Renal cortex interstitium (tissue), 11 donors: ENCODE data around the gene AP2A2. TPM values are rescaled to one million over a fixed set of nuclear protein-coding genes. Genes with fewer than 3 reads are reported as not detected.

Experiments
- DNase-seq, 11 donors: peaks; one replicate each; pipeline ENCODE4 v3.0.0-alpha.2; 2013; ENCODE audit warnings: low read depth in 9 of 11, low spot score in 4 of 11; ENCODE audit errors: extremely low read depth in 1 of 11
- polyA plus RNA-seq, 3 donors: library from polyadenylated mRNA; unstranded; fragments of 120-200 nt; gene quantifications; one replicate each; pipeline ENCODE4 v1.2.1, GENCODE V29; 2013; ENCODE audit not compliant: insufficient read length in 3 of 3

The AP2A2 gene
- polyA plus RNA-seq, 3 donors, result 105 to 133 (median 108) TPM

DNA sequence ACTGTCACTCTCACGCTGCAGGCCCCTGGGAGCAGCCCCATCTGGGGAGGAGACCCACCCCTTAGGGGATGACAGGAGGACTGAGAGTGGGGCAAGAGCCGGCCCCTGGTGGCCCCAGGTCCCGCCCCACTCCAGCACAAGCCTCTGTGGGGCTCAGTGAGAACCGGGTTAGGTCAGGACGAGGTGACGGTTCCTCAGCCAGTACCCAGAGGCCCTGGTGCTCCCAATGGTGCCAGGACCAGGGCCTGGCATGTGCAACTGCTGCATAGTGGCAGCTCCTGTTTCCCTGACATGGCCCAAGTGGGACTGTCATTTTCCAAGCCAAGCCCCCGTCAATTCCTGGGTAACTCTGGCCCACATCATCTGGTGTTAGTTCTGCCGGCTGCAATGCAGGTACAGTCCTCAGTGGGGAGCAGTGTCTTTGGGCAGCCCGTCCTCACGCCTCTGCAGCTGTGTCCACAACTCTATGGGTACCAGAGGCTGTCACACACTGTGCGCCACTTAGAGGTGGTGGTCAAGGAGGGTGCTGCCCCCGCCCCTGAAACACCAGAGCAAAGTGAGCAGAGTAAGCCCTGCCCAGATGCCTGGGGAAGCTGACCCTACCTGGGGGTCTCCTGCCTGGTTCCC is 31.0 kb upstream of the AP2A2 start:
- no peak for DNase-seq

DNA sequence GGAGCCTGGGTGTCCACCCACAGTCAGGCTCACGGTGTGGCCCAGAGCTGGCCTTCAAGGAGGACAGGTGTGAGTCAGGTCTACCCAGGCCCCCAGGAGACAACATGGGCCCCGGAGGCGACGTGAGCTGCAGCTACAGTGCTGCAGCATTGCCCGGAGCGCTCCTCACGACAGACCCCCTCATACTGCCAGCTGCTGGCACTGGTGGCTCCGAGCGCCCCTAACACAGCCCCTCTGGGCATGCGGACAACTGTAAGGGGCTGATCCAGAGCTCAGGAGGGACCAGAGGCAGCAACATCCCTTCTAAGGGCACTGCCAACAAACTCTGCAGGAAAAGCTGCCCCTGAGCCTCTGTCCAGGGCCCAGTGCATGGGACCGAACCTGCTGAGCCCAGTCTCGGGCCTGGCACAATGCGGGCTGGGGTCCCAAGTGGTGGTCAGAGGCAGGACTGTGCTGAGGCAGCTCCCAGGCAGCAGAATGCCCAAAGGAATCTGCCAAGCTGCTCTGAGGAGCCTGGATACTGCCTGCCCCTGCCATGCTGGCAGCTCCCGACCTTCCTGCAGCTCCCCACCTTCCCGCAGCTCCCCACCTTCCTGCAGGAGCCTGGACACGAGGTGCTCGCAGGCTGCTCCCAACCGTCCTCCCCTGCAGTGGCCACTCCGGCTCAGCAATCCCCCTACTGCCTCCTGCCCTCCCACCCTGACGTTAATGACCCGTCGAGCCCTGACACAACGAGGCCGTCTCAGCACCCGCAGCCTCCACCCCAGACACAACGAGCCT is 30.1 kb upstream of the AP2A2 start:
- DNase-seq, result no peak

DNA sequence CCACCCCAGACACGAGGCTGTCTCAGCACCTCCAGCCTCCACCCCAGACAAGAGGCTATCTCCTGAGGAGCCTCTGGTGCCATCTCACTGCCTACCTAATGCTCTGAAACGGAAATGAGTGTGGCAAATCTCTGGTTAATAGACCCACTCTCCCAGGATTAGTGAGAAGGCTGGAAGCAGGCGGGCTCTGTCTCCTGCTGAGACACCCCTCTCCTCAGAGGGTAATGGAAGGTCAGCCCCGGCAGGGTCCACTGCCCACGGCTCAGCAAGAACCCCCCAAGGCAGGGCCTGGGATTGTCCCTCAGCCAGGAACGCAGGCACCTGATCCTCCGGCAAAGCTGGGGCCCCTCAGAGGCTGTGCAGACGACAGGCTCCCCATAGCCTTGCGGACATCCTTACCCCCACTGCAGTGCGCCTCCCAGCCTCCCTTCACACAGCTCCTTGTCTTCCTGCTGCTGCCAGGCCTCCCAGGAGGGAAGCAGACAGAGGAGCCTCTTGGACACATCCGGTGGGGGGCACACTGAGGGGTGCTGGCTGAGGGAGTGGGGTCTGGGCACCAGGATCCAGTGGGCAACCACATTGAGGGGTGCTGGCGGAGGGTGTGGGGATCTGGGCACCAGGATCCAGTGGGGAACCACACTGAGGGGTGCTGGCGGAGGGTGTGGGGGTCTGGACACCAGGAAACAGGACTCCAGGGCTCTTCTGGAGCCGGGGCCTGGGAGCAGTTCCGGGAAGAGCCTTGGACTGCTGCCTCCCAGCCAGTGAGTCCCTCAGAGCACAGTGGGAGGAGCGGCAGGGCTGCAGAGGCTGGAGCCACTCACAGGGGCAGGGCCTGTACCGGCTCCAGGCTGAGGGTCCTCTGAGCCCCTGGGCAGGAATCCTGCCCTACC is 28.2 kb upstream of the AP2A2 start:
- no peak for DNase-seq

- DNase-seq, result peak in 1 of 11 donors; percentile 15
Observed at GRCh38 chr11:898143-898511, 27.5 kb upstream of the AP2A2 start.

- DNase-seq, result no peak
Observed at GRCh38 chr11:898540-899190, 27.0 kb upstream of the AP2A2 start.

GRCh38 chr11:899724-900123 is 25.9 kb upstream of the AP2A2 start:
- no peak for DNase-seq

GRCh38 chr11:900545-900944 is 25.1 kb upstream of the AP2A2 start:
- DNase-seq, result no peak

DNA sequence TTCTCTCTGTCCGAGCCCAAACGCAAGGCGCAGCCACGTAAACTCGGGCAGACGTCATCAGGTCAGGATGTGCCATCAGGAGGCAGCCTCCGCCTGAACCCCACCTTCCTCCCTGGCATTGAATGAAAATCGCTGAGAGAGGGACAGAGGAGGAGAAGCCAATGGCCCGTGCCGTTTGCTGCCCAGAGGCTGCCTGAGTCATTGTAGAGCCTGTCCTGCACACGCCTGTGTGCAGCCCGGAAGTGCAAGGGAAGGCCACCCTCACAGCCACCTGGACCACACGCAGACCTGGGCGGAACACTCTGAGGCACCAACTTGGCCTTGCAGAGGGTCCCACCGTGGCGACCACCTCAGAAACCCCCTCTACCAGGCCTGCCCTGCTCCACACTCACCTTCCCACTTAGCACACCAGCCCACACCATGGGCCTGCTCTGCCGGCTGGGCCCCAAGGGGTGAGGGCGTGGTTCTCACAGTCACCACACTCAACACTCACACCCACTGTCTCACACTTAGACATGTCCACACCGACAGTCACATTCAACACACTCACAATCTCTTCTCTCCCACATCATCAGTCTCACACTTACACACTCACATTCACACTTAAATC is 24.1 kb upstream of the AP2A2 start:
- no peak for DNase-seq

GRCh38 chr11:904380-904779 is 21.3 kb upstream of the AP2A2 start:
- DNase-seq, result no peak

DNA sequence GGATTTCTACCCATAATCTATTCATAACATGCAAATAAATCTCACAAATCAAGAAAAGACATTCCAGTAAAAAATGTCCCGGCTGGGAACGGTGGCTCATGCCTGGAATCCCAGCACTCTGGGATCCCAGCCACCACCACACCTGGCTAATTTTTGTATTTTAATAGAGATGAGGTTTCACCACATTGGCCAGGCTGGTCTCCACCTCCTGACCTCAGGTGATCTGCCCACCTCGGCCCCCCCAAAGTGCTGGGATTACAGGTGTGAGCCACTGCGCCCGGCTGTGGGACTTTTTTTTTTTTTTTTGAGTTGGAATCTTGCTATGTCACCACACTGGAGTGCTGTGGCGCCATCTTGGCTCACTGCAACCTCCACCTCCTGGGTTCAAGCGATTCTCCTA is 19.7 kb upstream of the AP2A2 start:
- DNase-seq, result no peak

GRCh38 chr11:907668-908067 is 18.0 kb upstream of the AP2A2 start:
- DNase-seq, result no peak

GRCh38 chr11:908273-908672 is 17.4 kb upstream of the AP2A2 start:
- DNase-seq, result no peak

DNA sequence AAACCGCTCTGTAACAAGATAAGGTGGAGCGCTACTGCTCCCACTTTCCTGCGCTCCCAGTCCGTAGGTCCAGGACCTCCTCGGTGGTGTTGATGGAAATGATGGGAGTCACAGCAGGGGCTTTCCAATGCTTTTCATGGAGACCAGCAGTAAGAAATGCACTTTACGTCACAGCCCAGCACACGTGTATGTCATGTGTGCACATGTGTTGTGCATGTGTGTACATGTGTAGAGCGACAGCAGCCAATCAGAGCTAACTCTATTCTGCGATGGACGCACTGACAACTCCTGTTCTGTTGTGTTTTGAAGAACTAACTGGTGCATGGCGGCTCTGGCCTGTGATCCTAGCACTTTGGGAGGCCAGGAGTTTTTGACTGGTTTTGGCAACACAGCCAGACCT is 16.3 kb upstream of the AP2A2 start:
- DNase-seq, result no peak

GRCh38 chr11:910044-910588 is 15.6 kb upstream of the AP2A2 start:
- no peak for DNase-seq

DNA sequence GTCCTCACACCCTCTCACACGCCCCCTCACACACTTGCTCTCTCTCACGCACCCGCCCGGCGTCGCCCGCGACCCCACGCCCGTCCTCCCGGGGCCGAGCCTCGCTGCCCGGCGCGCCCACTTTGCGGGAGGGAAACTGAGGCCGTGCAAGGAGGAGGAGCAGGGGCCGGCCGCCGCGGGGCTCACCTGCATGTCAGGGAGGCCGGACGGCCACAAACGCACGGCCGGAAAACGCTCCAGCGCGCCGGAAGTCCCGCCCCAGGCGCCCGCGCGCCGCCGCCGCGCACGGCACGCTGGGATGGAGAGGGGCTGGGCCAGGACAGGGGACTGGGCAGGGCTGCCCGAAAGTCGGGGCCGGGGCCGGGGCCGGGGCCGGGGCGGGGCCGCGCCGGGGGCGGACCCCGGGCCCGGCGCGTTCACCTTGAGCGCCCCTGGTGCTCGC is 15.1 kb upstream of the AP2A2 start, which contains the start of gene CHID1:
Gene CHID1 (minus strand): TSS at position 222 of the 442 bp plus-strand sequence. CDS start 5,994 bp downstream, outside the sequence.
- DNase-seq, result peak in 9 of 11 donors; percentile 56 to 88 (median 80)

- DNase-seq, result no peak
Observed at GRCh38 chr11:911031-911889, 14.4 kb upstream of the AP2A2 start.

DNA sequence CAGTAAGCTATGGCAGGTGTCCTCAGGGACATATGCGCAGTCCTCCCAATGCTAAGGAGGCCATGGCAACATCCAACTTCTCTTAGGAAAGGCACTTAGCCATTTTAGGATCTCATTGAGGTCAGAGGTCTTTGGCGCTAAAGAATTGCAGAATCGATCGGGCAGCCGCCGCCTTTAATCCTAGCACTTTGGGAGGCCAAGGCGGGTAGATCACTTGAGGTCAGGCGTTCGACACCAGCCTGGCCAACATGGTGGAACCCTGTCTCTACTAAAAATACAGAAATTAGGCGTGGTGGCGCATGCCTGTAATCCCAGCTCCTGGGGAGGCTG is 13.8 kb upstream of the AP2A2 start:
- DNase-seq, result no peak

- no peak for DNase-seq
Observed at GRCh38 chr11:912266-912665, 13.4 kb upstream of the AP2A2 start.
